GM18526 (cell line): ENCODE data around the gene FCER1G.

ENCODE experiments used
- POLR2A ChIP-seq: IDR thresholded peaks from 3 replicates; pipeline ENCODE4 v1.6.1; 2011; ENCODE audit not compliant: insufficient read length; ENCODE audit errors: extremely low read depth

FCER1G gene

GRCh38 chr1:161177936-161178244 lies 37.2 kb upstream of the FCER1G start:
- no peak for TF ChIP-seq POLR2A

- TF ChIP-seq POLR2A = no peak
Measured at GRCh38 chr1:161179698-161180097, 35.4 kb upstream of the FCER1G start.

GRCh38 chr1:161180639-161181038 lies 34.5 kb upstream of the FCER1G start:
- no peak for TF ChIP-seq POLR2A

DNA sequence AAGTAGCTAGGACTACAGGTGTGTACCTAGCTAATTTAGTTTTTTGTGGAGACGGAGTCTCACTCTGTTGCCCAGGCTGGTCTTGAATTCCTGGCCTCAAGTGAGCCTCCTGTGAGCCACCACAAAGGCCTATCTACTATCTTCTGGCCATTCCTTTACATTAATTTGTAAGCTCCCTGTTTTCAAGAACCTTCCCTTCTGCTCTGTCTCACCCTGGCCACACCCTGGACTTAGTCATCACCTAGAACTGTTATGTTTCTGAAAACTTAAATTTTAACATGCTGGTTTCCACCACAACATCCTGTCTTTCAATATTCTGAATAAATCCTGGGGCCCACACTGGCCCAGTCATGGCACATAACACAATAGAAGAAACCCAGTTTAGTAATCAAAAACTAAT lies 32.9 kb upstream of the FCER1G start:
- TF ChIP-seq POLR2A = no peak

DNA sequence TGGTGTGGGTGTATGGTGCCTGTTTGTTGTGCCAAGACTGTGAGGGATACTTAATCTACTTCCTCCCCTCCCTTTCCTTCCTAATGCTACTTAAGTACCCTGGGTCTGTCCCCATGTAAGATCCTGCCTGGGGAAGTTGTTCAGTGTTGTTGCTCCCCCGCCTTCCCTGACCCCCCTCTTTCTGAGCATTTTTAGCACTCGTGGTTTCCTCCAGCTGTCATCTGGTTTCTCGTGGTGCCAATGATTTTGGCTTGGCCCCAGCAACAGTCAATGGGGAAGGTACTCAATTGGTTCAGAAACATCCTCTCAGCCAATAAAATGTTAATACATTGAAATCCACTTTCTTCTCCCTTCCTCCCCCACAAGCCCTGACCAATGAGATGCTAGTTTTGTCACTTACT lies 29.8 kb upstream of the FCER1G start:
- TF ChIP-seq POLR2A = no peak

DNA sequence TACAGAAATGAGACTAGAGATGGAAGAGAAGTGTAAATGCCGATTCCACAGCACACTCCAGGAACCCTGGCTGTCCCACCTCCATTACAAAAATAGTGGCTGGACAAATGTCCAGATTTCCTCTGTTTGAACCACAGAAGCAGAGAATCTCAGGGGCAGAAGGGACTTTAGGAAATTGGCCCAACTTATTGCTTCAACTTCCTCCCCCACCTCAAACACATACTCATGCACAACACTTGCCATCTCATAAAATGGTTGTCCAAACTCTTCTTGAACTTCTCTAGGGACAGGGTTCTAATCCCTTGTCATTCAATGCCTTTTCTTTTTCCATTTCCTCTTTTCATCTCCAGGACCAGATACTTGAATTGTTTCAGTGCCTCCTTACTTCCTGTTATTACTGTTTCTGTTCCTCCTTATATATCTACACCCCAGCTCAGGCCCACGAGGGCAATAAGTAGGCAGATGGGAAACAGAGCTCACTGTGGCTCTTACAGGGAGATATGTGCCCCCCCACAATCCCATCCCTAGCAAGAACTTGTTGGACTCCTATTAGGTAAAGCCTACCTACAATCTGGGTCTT lies 29.3 kb upstream of the FCER1G start:
- peak; percentile 9 for TF ChIP-seq POLR2A

DNA sequence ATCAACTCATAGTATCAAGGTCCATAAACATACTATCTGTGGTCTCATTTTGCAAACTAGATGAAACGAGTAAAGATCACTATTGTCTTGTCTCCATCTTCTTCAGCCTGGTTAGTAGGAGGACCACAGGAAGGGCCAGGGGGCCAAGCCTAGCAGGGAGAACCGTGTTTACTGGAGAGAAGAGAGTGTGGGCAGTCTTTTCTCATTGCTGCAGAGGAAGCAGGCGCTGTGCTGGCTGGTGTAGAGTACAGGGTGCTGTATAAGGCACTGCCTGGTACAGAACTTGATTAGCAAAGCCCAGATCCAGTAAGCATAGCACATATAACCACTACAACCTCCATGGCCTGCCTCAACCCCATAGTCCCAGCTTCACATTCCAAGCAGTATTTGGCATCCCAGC lies 27.8 kb upstream of the FCER1G start:
- TF ChIP-seq POLR2A = no peak

- TF ChIP-seq POLR2A = no peak
Measured at GRCh38 chr1:161188381-161188780, 26.7 kb upstream of the FCER1G start.

DNA sequence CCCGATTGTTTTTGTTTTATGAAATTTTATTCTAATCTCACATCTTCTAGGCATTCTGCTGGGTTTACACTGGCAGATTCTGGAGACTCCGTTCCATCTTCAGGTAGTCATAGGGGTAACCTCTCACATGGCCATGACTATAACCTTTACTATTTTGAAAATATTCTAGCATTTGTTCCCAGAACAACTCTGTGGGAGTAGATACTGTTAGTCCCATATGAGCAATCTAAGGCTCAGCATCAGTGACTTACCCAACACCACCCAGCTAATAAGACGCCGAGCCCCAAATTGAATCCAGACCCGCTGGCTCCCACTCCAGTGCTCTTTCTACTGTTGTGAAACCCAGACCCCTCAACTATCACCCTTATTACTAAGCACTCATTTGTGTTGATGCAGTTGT lies 26.1 kb upstream of the FCER1G start:
- TF ChIP-seq POLR2A = no peak

GRCh38 chr1:161190962-161191521 lies 24.1 kb upstream of the FCER1G start:
- no peak for TF ChIP-seq POLR2A

DNA sequence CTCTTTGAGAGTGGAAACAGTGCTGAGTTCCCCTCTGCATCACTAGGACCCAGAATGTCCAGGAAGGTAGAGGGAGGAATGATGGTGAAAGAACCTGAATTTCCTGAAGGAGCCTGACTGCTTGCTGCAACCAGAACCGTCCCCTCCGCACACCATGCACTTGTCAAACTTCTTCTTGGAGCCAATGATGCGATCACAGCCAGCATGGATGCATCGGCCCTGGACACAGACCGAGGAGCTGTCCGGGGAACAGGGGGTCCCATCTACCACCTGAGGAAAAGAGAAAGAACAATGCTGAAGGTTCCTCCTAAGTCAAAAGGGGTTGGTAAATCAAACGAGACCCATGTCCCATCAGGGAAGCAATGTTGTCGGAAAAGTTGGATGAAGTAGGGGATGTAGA lies 23.1 kb upstream of the FCER1G start:
- no peak for TF ChIP-seq POLR2A

- no peak for TF ChIP-seq POLR2A
Measured at GRCh38 chr1:161192476-161193465, 22.3 kb upstream of the FCER1G start.

DNA sequence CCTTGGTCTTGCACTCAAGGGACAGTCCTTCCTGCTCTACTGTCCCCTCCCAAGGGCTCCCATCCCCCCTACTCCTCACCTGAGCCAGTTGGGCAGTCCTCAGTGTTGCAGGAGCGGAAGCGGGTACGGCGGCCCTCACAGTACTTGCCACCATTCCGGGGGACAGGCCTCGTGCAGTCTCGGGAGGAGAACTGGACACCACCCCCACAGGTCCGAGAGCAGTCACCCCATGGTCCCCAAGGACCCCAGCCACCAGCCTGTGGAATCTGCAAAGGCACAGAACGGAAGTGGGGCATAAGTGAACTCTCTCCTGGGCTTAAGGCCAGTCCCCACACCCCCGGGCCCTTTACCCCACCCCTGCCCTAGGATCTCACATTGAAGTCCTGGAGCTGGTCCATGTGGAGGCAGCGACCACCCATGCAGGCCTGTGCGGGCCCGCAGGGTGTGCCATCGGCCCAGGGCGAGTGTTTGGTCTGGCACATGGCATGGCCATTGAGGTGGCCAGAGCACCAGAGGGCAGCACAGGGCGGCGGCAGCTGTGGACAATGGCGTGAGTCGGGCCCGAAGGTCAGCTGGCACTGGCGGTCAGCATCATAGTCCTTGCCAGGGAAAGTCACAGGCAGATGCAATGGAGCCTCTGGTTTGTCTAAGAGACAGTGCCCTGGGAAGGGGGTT lies 21.4 kb upstream of the FCER1G start:
- no peak for TF ChIP-seq POLR2A

GRCh38 chr1:161195171-161195570 lies 19.9 kb upstream of the FCER1G start:
- no peak for TF ChIP-seq POLR2A

GRCh38 chr1:161196111-161196510 lies 19.0 kb upstream of the FCER1G start:
- no peak for TF ChIP-seq POLR2A
